ENCODE data around the gene HOMEZ. TPM values are rescaled to one million over a fixed set of nuclear protein-coding genes. Genes with fewer than 3 reads are reported as not detected.
A peak's percentile ranks its signal among the peaks of the same experiment; 100 is the strongest.

The HOMEZ gene
- total RNA-seq, 2 donors from 2014 or later, result 11.8 to 12.6 TPM

DNA sequence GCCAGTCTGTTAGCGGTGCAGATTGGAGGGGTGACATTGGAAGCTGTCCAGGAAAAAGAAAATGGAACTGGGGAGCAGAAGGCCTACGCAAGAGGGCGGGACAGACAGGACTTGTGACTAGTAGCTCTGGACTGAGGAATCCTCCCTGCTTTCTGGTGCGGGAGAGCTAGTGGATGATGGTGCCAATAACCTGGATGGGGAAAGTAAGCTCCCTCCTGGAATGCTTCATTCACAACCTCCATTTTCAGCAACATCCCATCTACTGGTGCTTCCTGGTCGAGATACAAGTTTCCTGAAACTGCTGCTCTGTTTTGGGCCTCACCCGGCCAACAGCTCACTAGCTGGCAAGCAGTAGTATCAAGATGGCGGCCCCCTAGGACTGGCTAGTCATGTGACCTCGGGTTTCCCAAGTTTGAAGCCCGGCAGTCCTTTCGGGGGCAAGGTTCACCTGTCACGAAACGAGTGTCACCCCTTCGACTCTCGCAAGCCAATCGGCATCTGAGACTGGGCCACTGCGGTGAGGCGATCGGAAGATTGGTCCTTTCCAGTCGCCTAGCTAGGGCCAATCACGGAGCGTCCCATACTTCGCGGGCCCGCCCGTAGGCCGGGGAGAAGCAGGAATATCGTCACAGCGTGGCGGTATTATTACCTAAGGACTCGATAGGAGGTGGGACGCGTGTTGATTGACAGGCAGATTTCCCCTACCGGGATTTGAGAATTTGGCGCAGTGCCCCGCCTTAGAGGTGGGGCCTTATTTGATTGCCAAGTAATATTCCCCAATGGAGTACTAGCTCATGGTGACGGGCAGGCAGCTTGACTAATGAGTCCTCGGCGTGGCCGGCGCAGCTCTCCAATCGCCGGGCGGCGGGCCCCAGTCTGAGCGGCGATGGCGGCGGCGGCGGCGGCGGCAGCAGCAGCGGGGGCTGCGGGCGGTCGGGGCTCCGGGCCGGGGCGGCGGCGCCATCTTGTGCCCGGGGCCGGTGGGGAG, 34.9 kb upstream of the HOMEZ start, which contains the start of gene PABPN1:
PABPN1 (plus strand) TSS at position 874 of the 988 bp plus-strand sequence; CDS start at position 887, 13 bp downstream.
- Mint-ChIP-seq H3K27me3 (ENCODE audit: low read depth) (no peaks in the 10 kb centered on the region), H3K4me3 (peak within 1 kb of the TSS; percentile 94 to 99), H3K27ac (peak within 1 kb of the TSS; percentile 95), H3K9me3 (peaks cover 0 to 2% of the 10 kb centered on the region in 2 donors), H3K4me1 (ENCODE audit: low read depth) (peaks cover 27% of the 10 kb centered on the region), H3K36me3 (ENCODE audit: insufficient read depth in 2 of 2) (peaks cover 11 to 14% of the 10 kb centered on the region in 2 donors)
- DNase-seq (peak; percentile 96 to 98), ATAC-seq (replicated peaks in 1 of 2) (peak; percentile 89)

DNA sequence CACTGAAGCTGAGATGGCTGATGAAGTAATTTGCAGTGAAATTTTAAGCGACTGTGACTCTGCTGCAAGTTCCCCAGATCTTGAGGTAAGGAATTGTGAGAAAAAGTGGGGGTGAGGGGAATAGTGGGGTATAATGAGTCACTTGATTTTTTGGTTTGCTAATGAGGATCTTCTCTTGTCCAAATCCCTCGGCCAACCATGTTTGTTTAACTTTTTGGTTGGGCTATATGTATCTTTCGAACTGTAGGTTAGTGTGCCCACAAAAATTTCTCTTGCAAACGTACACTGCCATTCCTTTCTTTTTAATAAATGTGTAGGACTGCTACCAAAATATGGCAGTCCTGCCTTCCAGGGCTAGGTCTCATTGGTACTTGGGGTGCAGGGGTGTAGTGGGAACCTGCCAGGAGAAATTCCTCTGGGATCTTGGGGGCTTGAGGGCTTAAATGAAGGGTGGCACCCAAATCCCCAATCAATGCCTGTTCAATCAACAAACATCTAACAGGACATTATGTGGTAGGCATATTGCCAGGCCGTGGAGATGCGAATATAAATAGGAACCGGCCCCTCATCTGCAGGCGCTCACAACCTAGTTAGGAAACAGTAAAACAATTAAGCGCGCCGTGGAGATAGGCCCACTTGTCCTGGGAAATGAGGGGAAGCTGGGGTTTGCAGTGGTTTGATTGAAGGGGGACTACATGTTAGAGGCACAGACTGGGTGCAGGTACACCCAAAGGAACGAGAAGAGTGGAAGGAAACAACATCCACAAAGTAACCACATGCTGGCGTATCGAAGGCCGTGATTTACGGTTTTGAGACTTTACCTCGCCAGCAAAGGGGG, 34.0 kb upstream of the HOMEZ start:
- H3K27ac Mint-ChIP-seq, result peak overlapping the region; percentile 94
- H3K27me3 Mint-ChIP-seq (ENCODE audit: low read depth), result no peaks in the 10 kb centered on the region
- peak overlapping the region; percentile 81 to 90 for H3K4me3 Mint-ChIP-seq
- peaks cover 9 to 13% of the 10 kb centered on the region in 2 donors for H3K36me3 Mint-ChIP-seq (ENCODE audit: insufficient read depth in 2 of 2)
- peaks cover 27% of the 10 kb centered on the region for H3K4me1 Mint-ChIP-seq (ENCODE audit: low read depth)
- H3K9me3 Mint-ChIP-seq, result peaks cover 0 to 2% of the 10 kb centered on the region in 2 donors
- ATAC-seq (replicated peaks in 1 of 2), result no peak
- no peak for DNase-seq

DNA sequence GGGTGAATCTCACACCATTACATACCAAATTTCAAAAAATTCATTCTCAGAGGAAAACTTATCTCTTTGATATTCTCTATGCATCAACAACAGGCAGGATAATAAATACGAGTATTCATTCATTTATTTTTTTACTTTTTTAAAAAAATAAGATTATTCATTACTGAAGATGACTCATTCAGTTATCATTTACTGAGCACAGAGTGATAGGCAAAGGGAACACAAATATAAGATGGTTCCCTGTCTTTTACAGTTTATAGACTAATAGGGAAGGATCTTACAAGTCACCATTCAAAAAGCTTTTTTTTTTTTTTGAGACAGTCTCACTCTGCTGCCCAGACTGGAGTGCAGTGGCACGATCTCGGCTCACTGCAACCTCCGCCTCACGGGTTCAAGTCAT, 30.4 kb upstream of the HOMEZ start:
- H3K36me3 Mint-ChIP-seq (ENCODE audit: insufficient read depth in 2 of 2), result peaks cover 0 to 3% of the 10 kb centered on the region in 2 donors
- no peak overlapping the region for H3K4me3 Mint-ChIP-seq
- H3K9me3 Mint-ChIP-seq, result peaks cover 0 to 2% of the 10 kb centered on the region in 2 donors
- H3K27me3 Mint-ChIP-seq (ENCODE audit: low read depth), result no peaks in the 10 kb centered on the region
- ATAC-seq (replicated peaks in 1 of 2) (no peak), DNase-seq (no peak)
- no peak overlapping the region for H3K27ac Mint-ChIP-seq
- peaks cover 12% of the 10 kb centered on the region for H3K4me1 Mint-ChIP-seq (ENCODE audit: low read depth)

DNA sequence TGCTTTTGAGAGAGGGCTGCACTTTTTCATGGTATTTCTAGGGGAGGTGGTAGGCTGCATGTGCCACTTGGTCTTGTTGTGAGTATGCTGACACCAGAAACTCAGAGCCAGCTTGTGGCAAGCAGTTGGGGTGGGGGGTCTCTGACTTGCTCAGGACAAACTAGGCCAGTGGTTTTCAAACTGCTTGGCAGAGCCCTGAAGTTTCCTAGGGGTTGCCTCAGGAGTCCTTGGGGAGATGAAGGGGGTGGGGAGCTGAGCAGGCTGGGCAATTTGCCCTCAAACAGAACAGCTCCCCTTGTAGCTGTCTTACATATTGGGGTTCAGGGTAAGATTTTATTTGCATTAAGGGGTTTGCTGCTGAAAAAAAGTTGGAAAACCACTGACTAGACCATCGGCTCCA, 24.6 kb upstream of the HOMEZ start:
- DNase-seq, result no peak
- ATAC-seq (replicated peaks in 1 of 2), result no peak
- Mint-ChIP-seq H3K27me3 (ENCODE audit: low read depth) (peaks cover 19% of the 10 kb centered on the region), H3K9me3 (no peaks in the 10 kb centered on the region), H3K4me3 (no peak overlapping the region), H3K27ac (no peak overlapping the region), H3K36me3 (ENCODE audit: insufficient read depth in 2 of 2) (no peaks in the 10 kb centered on the region), H3K4me1 (ENCODE audit: low read depth) (peaks cover 16% of the 10 kb centered on the region)

DNA sequence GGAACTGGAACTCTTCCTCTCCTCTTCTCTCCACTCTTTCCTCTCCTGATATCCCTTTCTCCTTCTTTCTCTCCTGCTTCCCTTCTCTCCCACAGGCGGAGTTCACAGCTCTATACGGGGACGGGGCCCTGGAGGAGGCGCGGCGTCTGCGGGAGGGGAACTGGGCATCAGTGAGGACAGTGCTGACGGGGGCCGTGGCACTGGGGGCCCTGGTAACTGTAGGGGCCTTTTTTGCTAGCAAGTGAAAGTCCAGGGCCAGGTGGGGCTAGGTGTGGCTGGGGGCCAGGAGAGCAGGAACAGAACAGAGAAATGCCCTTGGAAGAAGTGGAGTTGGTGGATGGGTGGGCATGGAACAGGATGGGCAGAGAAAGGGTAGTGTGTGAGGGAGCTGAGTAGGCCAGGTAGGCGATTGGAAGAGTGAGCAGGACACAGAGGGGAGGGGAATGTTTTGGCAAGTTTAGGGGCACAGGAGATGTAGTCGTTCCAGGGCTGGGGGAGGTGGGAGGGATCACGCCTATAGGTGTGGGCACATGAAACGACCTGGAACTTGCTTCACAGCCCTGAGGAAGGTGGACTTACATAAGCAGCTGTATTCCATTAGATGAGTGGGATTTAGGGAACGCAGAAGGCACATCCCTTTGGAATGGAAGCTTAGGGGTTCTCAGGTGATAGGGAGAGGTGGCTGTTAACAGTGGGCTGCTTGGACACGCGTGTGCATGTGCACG, 23.0 kb upstream of the HOMEZ start:
- Mint-ChIP-seq H3K36me3 (ENCODE audit: insufficient read depth in 2 of 2) (no peaks in the 10 kb centered on the region), H3K4me3 (no peak overlapping the region), H3K27ac (no peak overlapping the region), H3K4me1 (ENCODE audit: low read depth) (peaks cover 16% of the 10 kb centered on the region), H3K9me3 (no peaks in the 10 kb centered on the region), H3K27me3 (ENCODE audit: low read depth) (peaks cover 29% of the 10 kb centered on the region)
- DNase-seq, result no peak
- ATAC-seq (replicated peaks in 1 of 2), result no peak

DNA sequence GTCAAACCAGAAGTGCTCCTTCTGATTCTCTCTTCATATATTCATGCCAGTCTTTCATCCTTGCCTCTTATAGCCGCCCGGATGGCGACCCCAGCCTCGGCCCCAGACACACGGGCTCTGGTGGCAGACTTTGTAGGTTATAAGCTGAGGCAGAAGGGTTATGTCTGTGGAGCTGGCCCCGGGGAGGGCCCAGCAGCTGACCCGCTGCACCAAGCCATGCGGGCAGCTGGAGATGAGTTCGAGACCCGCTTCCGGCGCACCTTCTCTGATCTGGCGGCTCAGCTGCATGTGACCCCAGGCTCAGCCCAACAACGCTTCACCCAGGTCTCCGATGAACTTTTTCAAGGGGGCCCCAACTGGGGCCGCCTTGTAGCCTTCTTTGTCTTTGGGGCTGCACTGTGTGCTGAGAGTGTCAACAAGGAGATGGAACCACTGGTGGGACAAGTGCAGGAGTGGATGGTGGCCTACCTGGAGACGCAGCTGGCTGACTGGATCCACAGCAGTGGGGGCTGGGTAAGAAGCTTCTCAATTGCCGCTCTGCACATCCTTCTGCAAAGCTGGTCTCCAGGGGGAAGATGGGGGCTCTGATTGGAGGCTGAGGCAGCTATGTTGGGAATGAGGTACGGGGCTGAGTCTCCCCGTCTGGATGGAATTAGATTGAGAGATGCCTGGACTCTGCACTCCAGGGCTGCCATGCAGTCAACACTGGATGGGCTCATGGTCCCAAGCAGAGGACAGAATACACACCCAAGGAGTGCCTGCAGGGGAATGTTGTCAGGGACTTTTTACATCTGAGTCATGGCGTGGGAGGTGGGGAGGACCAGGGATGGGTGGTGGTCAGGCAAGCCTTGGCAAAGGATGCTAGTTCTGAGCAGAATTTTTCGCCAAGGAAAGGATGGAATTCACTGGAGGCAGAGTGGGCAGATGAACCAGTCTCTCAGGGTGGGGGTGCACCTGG, 22.0 kb upstream of the HOMEZ start:
- no peak for DNase-seq
- Mint-ChIP-seq H3K4me1 (ENCODE audit: low read depth) (peaks cover 19% of the 10 kb centered on the region), H3K36me3 (ENCODE audit: insufficient read depth in 2 of 2) (no peaks in the 10 kb centered on the region), H3K27me3 (ENCODE audit: low read depth) (peaks cover 29% of the 10 kb centered on the region), H3K27ac (no peak overlapping the region), H3K9me3 (no peaks in the 10 kb centered on the region), H3K4me3 (peak overlapping the region in 1 of 2 donors; percentile 12)
- ATAC-seq (replicated peaks in 1 of 2), result no peak

DNA sequence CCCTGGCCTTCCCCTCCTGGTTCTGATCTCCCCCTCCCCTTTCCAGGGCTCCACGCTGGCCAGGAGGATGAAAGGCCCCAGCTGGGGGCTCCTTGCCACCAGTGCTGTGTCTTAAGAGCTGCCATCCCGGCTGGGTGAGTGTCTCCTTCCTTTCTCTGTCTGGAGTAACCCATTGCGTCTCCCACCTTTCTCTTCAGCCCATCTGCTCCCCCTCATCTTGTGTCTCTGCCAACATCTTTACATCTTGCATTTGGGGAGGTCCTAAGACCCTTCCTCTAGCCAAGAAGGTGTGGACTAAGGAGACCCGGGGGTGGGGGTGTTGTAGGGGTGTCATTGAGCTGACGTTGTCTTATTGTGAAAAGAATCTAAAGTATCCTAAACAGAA, 21.2 kb upstream of the HOMEZ start:
- DNase-seq, result no peak
- Mint-ChIP-seq H3K4me3 (peak overlapping the region; percentile 40 to 68), H3K27me3 (ENCODE audit: low read depth) (peaks cover 29% of the 10 kb centered on the region), H3K4me1 (ENCODE audit: low read depth) (peaks cover 24% of the 10 kb centered on the region), H3K36me3 (ENCODE audit: insufficient read depth in 2 of 2) (peaks cover 0 to 1% of the 10 kb centered on the region in 2 donors), H3K9me3 (no peaks in the 10 kb centered on the region), H3K27ac (no peak overlapping the region)
- ATAC-seq (replicated peaks in 1 of 2), result no peak

DNA sequence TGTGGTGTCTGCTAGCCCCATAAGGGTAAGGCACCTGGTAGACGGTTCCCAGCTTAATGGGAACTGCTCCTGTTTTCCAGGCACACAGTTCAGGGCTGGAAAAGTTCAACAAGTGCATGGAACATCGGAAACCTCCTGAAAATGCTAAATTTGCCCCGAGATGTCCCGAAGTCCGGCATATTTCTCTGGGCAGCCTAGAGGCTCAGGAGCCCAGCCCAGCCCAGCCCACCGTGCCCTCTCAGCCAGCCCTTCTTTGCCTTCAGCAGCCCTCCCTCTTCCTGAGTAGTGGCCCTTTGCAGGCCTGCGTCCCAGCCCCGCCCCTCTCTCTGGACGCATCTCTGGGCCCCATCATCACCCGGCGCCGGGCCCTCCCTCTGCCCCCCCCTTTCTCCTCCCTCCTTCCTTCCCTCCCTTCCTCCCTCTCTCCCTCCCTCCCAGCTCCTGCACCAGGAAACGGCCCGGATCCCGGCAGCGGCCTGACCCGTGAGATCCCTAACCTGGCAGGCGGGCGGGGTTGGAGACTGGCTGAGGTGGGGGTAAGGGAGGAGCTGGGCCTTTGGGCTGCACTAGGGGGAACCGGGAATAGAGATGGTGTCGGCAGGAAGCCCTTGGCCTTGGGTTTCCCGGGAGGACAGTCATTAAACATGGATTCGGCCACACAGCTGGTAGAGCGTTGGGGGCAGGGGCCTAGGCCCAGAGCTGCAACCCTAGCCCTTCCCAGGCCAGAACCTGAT, 20.6 kb upstream of the HOMEZ start, which contains the start of gene BCL2L2:
BCL2L2 (plus strand) TSS at position 422 of the 734 bp plus-strand sequence. CDS start 935 bp downstream, outside the sequence.
- H3K4me3 Mint-ChIP-seq, result peak within 1 kb of the TSS; percentile 40 to 68
- H3K36me3 Mint-ChIP-seq (ENCODE audit: insufficient read depth in 2 of 2), result peaks cover 0 to 1% of the 10 kb centered on the region in 2 donors
- ATAC-seq (replicated peaks in 1 of 2), result no peak
- no peaks in the 10 kb centered on the region for H3K9me3 Mint-ChIP-seq
- peaks cover 24% of the 10 kb centered on the region for H3K4me1 Mint-ChIP-seq (ENCODE audit: low read depth)
- H3K27ac Mint-ChIP-seq, result no peak within 1 kb of the TSS
- peak in 1 of 2 donors; percentile 26 for DNase-seq
- H3K27me3 Mint-ChIP-seq (ENCODE audit: low read depth), result peaks cover 29% of the 10 kb centered on the region

DNA sequence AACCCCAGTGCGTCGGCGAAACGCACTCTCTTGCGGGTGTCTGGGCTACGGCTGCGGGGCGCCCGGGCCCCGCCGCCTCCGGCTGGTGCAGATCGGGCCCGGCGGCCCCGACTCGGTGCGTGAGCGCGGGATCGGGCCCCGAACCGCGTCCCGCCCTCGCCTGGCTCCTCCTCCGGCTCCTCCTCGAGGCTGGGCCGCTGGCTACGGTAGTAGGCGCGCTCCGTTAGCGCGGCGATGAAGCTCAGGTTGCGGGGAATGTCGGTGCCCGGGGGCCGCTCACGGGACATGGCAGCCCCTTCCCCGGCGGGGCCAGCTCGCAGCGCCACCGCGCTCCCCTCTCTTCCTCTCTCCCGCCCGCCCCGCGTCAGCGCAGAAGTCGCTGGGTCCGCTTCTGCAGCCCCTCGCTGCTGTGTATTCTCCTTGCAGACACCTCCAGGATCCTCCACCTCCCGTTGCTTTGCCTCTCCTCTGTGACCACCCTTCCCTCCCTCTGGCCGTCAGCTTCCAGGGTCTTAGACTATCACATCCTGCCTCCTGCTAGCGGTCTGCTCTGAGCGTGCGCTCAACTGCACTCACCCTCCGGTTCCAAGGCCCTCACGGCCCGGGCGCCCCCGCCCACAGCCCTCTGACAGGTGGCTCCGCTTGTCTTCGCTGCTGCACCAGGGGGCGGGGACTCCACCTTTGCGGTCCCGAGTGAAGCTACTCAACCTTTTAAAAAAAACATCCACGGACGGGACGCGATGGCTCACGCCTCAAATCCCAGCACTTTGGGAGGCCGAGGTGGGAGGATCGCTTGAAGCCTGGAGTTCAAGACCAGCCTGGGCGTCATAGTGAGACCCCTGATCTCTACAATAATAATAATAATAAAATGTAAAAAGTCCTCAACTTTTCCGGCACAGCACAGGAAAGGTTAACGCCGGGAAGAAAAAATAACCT, 16.6 kb upstream of the HOMEZ start, which contains the start of gene PPP1R3E:
PPP1R3E (minus strand) TSS at position 570 of the 936 bp plus-strand sequence; CDS start at position 287, 283 bp downstream.
- H3K27me3 Mint-ChIP-seq (ENCODE audit: low read depth), result peaks cover 26% of the 10 kb centered on the region
- ATAC-seq (replicated peaks in 1 of 2) (peak; percentile 48), DNase-seq (peak; percentile 90 to 93)
- H3K4me3 Mint-ChIP-seq, result peak within 1 kb of the TSS; percentile 91 to 100
- H3K9me3 Mint-ChIP-seq, result no peaks in the 10 kb centered on the region
- H3K4me1 Mint-ChIP-seq (ENCODE audit: low read depth), result peaks cover 31% of the 10 kb centered on the region
- peaks cover 1% of the 10 kb centered on the region in 2 donors for H3K36me3 Mint-ChIP-seq (ENCODE audit: insufficient read depth in 2 of 2)
- H3K27ac Mint-ChIP-seq, result peak within 1 kb of the TSS; percentile 93

DNA sequence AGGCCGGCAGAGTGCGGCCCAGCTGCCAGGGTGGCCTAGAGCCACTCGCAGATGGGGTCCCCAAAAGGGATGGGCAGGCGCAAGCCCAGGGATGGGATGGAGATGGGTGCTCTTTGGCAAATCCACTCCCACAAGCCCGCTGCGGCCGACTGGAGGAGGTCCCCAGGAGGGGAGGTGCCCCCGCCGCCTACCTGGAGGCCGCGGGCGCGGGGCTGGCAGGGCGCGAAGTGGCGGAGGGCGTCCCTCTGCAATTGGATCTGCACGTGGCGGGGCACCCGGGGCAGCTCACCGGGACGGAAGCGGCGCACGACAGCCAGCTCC, 16.0 kb upstream of the HOMEZ start:
- Mint-ChIP-seq H3K27me3 (ENCODE audit: low read depth) (peaks cover 20% of the 10 kb centered on the region), H3K9me3 (no peaks in the 10 kb centered on the region), H3K36me3 (ENCODE audit: insufficient read depth in 2 of 2) (peaks cover 1% of the 10 kb centered on the region in 2 donors), H3K4me3 (peak overlapping the region; percentile 91 to 100), H3K27ac (peak overlapping the region; percentile 93), H3K4me1 (ENCODE audit: low read depth) (peaks cover 28% of the 10 kb centered on the region)
- ATAC-seq (replicated peaks in 1 of 2), result peak; percentile 29 to 33
- no peak for DNase-seq
